SH-SY5Y (cell line): ENCODE data around the gene CXXC5.
A peak's percentile ranks its signal among the peaks of the same experiment; 100 is the strongest.

ENCODE experiments used
- GATA2 ChIP-seq: IDR thresholded peaks from 2 replicates; pipeline ENCODE4 v1.6.1; 2011; ENCODE audit warnings: mild to moderate bottlenecking, low read depth, low read length
- GATA3 ChIP-seq: IDR thresholded peaks from 2 replicates; pipeline ENCODE4 v1.6.1; 2011; ENCODE audit warnings: low read depth, mild to moderate bottlenecking, low read length, moderate library complexity

Gene CXXC5

GRCh38 chr5:139685886-139686285 lies 37.7 kb downstream of the CXXC5 start:
- TF ChIP-seq GATA3 (no peak), GATA2 (no peak)

- TF ChIP-seq GATA2 (no peak), GATA3 (no peak)
Measured at GRCh38 chr5:139686356-139686705, 38.2 kb downstream of the CXXC5 start.

GRCh38 chr5:139686706-139687441 lies 38.7 kb downstream of the CXXC5 start:
- TF ChIP-seq GATA3 (no peak), GATA2 (no peak)

GRCh38 chr5:139687656-139688055 lies 39.5 kb downstream of the CXXC5 start:
- no peak for TF ChIP-seq GATA3

GRCh38 chr5:139688088-139688702 lies 40.0 kb downstream of the CXXC5 start:
- TF ChIP-seq GATA3 (no peak), GATA2 (no peak)

- TF ChIP-seq GATA3 (no peak), GATA2 (no peak)
Measured at GRCh38 chr5:139688751-139689372, 40.7 kb downstream of the CXXC5 start.

GRCh38 chr5:139689631-139690063 lies 41.5 kb downstream of the CXXC5 start:
- TF ChIP-seq GATA2 (no peak), GATA3 (no peak)

GRCh38 chr5:139690064-139690802 lies 42.1 kb downstream of the CXXC5 start:
- no peak for TF ChIP-seq GATA2
- TF ChIP-seq GATA3: no peak

GRCh38 chr5:139690803-139691629 lies 42.9 kb downstream of the CXXC5 start:
- TF ChIP-seq GATA2: peak; percentile 71
- TF ChIP-seq GATA3: no peak

- TF ChIP-seq GATA3: no peak
- no peak for TF ChIP-seq GATA2
Measured at GRCh38 chr5:139692148-139692547, 44.0 kb downstream of the CXXC5 start.

GRCh38 chr5:139692679-139693308 lies 44.6 kb downstream of the CXXC5 start:
- TF ChIP-seq GATA2: no peak
- TF ChIP-seq GATA3: no peak

- TF ChIP-seq GATA2: no peak
- no peak for TF ChIP-seq GATA3
Measured at GRCh38 chr5:139693676-139694364, 45.7 kb downstream of the CXXC5 start.
